Neural progenitor cell (in vitro differentiated cells): ENCODE measurements around the gene ZNF597.

Source experiments
- EZH2 ChIP-seq: fragments of 200-600 bp; sonication (generic); IDR thresholded peaks from 2 replicates; pipeline ENCODE4 v1.6.1; 2017; ENCODE audit warnings: antibody characterized with exemption, mild to moderate bottlenecking, moderate library complexity
- EZH2phosphoT487 ChIP-seq: fragments of 200-600 bp; sonication (generic); IDR thresholded peaks from 2 replicates; pipeline ENCODE4 v1.6.1; 2017; ENCODE audit warnings: antibody characterized with exemption
- TF ChIP-seq, protein P1 (sequence below): fragments of 200-600 bp; sonication (generic); IDR thresholded peaks from 2 replicates; pipeline ENCODE4 v1.5.1; 2017; ENCODE audit warnings: antibody characterized with exemption, mild to moderate bottlenecking

DNA sequence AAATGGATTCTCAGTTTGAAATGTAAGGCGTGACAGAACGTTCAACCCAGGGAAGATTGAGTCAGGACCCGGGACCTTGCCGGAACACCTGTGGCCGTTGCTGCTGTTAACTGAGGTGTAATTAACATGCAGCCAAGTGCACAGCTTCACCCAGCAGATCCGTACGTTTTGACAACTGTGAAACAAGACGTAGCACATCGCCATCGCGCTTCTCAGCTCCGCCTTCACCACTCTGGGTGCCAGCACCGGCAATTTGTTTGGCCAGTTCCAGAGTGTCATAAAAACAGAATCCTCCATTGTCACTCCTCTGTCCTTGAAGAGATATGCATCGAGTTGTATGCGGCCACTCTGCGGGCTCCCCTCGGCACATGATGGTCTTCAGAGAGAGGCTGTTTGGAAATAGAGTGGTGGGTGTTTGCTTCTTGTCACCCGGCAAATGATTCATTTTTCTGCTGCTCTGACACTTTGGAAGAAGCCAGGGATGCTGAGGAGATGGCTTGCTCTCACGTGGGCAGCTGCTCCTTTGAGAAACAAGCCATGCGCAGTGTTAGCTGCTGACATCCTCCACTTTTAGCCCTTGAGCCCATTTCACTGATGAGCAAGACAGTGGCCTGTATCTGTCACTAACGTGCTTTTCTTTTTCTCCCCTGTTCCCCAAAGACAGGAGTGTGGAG is 22.7 kb upstream of the ZNF597 start:
- TF ChIP-seq, protein P1, sequence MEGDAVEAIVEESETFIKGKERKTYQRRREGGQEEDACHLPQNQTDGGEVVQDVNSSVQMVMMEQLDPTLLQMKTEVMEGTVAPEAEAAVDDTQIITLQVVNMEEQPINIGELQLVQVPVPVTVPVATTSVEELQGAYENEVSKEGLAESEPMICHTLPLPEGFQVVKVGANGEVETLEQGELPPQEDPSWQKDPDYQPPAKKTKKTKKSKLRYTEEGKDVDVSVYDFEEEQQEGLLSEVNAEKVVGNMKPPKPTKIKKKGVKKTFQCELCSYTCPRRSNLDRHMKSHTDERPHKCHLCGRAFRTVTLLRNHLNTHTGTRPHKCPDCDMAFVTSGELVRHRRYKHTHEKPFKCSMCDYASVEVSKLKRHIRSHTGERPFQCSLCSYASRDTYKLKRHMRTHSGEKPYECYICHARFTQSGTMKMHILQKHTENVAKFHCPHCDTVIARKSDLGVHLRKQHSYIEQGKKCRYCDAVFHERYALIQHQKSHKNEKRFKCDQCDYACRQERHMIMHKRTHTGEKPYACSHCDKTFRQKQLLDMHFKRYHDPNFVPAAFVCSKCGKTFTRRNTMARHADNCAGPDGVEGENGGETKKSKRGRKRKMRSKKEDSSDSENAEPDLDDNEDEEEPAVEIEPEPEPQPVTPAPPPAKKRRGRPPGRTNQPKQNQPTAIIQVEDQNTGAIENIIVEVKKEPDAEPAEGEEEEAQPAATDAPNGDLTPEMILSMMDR: no peak
- TF ChIP-seq EZH2: no peak
- no peak for TF ChIP-seq EZH2phosphoT487
